ENCODE data around the gene PTH.

Gene PTH

GRCh38 chr11:13449522-13449921 is 46.3 kb downstream of the PTH start:
- no peak for DNase-seq (ENCODE audit: low read depth in 2 of 2)

DNA sequence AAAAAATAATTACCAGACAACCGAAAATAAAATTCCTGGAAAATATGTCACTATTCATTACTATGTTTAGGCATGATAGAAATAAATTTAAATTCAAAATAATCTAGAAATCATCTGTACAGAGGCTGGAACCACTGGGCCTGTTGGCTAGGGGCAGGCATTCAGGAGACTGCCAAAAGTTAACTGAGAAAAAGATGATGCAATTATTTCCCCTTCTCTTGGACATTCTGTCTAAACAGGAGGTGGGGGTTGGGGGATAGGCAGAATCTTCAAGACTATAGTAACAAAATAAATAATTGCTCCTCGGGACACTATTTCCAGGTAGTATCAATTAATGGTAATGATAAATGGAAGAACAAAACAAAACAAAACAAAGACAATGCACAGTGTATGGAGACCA is 46.9 kb downstream of the PTH start:
- DNase-seq (ENCODE audit: low read depth in 2 of 2), result no peak

DNA sequence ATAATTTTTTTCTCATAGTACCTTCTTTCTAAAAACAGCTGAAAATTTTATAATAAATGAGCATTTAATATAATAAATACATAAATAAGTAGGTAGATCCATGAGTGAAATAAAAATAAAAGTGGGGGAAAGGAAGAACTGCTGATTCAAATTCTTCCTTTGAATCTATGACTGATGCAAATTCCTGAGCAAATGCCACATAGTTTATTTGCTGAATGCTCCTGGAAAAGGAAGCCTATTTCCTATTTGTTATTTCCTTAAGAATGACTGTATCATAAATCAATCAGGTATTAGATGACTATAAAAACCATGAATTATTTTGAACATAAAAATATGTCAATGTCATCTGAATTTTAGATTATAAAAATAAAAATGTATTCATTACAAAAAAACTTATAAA is 49.4 kb downstream of the PTH start:
- no peak for DNase-seq (ENCODE audit: low read depth in 2 of 2)

DNA sequence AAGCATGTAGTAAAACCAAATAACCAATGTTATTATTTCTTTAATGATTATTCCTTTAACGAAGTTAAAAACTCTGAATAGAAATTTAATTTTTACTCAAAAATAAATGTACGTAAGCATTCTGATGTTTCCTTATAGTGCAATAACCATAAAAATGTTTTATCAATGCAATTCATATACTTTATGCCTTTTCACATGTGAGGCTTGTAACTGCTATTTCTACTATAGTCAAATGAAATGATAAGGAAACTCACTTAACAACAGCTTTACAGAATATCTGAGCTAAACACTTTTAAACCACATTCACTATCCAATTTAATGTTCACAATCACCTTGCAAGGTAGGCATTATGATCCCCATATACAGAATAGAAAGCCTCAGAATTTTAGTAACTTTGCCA is 50.2 kb downstream of the PTH start:
- DNase-seq (ENCODE audit: low read depth in 2 of 2), result no peak
